ENCODE measurements around the gene A2ML1. TPM values are rescaled to one million over a fixed set of nuclear protein-coding genes. Genes with fewer than 3 reads are reported as not detected.

A2ML1 gene
- total RNA-seq, 1 donor from 2014 or later, result not detected

GRCh38 chr12:8846305-8846704, 23.9 kb downstream of the A2ML1 start:
- Histone ChIP-seq H3K27ac (ENCODE audit: low read depth, low read length) (no peak overlapping the region), H3K9ac (ENCODE audit: low read length) (no peak overlapping the region), H3K9me3 (ENCODE audit: insufficient read depth, low read depth, low read length) (no peaks in the 10 kb centered on the region), H3K27me3 (ENCODE audit: insufficient read depth, low read length) (no peaks in the 10 kb centered on the region), H3K4me2 (ENCODE audit: low read length) (no peak overlapping the region), H3K79me2 (ENCODE audit: insufficient read depth, low read length) (no peaks in the 10 kb centered on the region), H3K4me3 (ENCODE audit: insufficient read depth, low read depth, low read length) (no peak overlapping the region), H2AFZ (ENCODE audit: low read depth, low read length) (no peak overlapping the region), H3K4me1 (ENCODE audit: insufficient read depth, low read length) (no peaks in the 10 kb centered on the region), H4K20me1 (ENCODE audit: insufficient read depth, low read length) (no peaks in the 10 kb centered on the region), H3K36me3 (ENCODE audit: insufficient read depth, low read length) (no peaks in the 10 kb centered on the region)
- no peak for DNase-seq (ENCODE audit: low read depth)
- Mint-ChIP-seq H3K27ac (ENCODE audit: unreplicated experiment) (no peak overlapping the region), H3K36me3 (ENCODE audit: low read depth, unreplicated experiment) (no peaks in the 10 kb centered on the region), H3K4me3 (ENCODE audit: unreplicated experiment) (no peak overlapping the region), H3K27me3 (ENCODE audit: low read depth, unreplicated experiment) (peaks cover 9% of the 10 kb centered on the region), H3K9me3 (ENCODE audit: unreplicated experiment) (no peaks in the 10 kb centered on the region), H3K4me1 (ENCODE audit: low read depth, unreplicated experiment) (no peaks in the 10 kb centered on the region)
- FAIRE-seq, result no peak
- TF ChIP-seq EZH2 (IDR thresholded peaks at IDR 0.05; ENCODE audit: insufficient read depth, low read length), result no peak
- TF ChIP-seq, protein P1, sequence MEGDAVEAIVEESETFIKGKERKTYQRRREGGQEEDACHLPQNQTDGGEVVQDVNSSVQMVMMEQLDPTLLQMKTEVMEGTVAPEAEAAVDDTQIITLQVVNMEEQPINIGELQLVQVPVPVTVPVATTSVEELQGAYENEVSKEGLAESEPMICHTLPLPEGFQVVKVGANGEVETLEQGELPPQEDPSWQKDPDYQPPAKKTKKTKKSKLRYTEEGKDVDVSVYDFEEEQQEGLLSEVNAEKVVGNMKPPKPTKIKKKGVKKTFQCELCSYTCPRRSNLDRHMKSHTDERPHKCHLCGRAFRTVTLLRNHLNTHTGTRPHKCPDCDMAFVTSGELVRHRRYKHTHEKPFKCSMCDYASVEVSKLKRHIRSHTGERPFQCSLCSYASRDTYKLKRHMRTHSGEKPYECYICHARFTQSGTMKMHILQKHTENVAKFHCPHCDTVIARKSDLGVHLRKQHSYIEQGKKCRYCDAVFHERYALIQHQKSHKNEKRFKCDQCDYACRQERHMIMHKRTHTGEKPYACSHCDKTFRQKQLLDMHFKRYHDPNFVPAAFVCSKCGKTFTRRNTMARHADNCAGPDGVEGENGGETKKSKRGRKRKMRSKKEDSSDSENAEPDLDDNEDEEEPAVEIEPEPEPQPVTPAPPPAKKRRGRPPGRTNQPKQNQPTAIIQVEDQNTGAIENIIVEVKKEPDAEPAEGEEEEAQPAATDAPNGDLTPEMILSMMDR (IDR thresholded peaks at IDR 0.05; ENCODE audit: insufficient read depth, low read depth, low read length), result no peak

- FAIRE-seq (no peak), DNase-seq (ENCODE audit: low read depth) (no peak)
- no peaks in the 10 kb centered on the region for H3K36me3 Mint-ChIP-seq (ENCODE audit: low read depth, unreplicated experiment)
- no peak overlapping the region for H3K9ac ChIP-seq (ENCODE audit: low read length)
- TF ChIP-seq, protein P1 (IDR thresholded peaks at IDR 0.05; ENCODE audit: insufficient read depth, low read depth, low read length), result no peak
- TF ChIP-seq EZH2 (IDR thresholded peaks at IDR 0.05; ENCODE audit: insufficient read depth, low read length), result no peak
- no peak overlapping the region for H3K27ac Mint-ChIP-seq (ENCODE audit: unreplicated experiment)
- no peak overlapping the region for H3K4me3 ChIP-seq (ENCODE audit: insufficient read depth, low read depth, low read length)
- no peaks in the 10 kb centered on the region for H4K20me1 ChIP-seq (ENCODE audit: insufficient read depth, low read length)
- no peaks in the 10 kb centered on the region for H3K4me1 ChIP-seq (ENCODE audit: insufficient read depth, low read length)
- no peaks in the 10 kb centered on the region for H3K36me3 ChIP-seq (ENCODE audit: insufficient read depth, low read length)
- H3K4me2 ChIP-seq (ENCODE audit: low read length), result no peak overlapping the region
- H3K27me3 ChIP-seq (ENCODE audit: insufficient read depth, low read length), result no peaks in the 10 kb centered on the region
- no peaks in the 10 kb centered on the region for H3K4me1 Mint-ChIP-seq (ENCODE audit: low read depth, unreplicated experiment)
- no peak overlapping the region for H2AFZ ChIP-seq (ENCODE audit: low read depth, low read length)
- H3K9me3 Mint-ChIP-seq (ENCODE audit: unreplicated experiment), result no peaks in the 10 kb centered on the region
- H3K9me3 ChIP-seq (ENCODE audit: insufficient read depth, low read depth, low read length), result no peaks in the 10 kb centered on the region
- H3K79me2 ChIP-seq (ENCODE audit: insufficient read depth, low read length), result no peaks in the 10 kb centered on the region
- H3K27me3 Mint-ChIP-seq (ENCODE audit: low read depth, unreplicated experiment), result peaks cover 10% of the 10 kb centered on the region
- no peak overlapping the region for H3K4me3 Mint-ChIP-seq (ENCODE audit: unreplicated experiment)
- H3K27ac ChIP-seq (ENCODE audit: low read depth, low read length), result no peak overlapping the region
Observed at GRCh38 chr12:8847435-8847834, 25.0 kb downstream of the A2ML1 start.

- no peak for DNase-seq (ENCODE audit: low read depth)
- Histone ChIP-seq H3K4me3 (ENCODE audit: insufficient read depth, low read depth, low read length) (no peak overlapping the region), H3K27ac (ENCODE audit: low read depth, low read length) (no peak overlapping the region), H2AFZ (ENCODE audit: low read depth, low read length) (no peak overlapping the region), H3K36me3 (ENCODE audit: insufficient read depth, low read length) (no peaks in the 10 kb centered on the region), H3K9me3 (ENCODE audit: insufficient read depth, low read depth, low read length) (no peaks in the 10 kb centered on the region), H3K79me2 (ENCODE audit: insufficient read depth, low read length) (no peaks in the 10 kb centered on the region), H3K4me2 (ENCODE audit: low read length) (no peak overlapping the region), H3K9ac (ENCODE audit: low read length) (no peak overlapping the region), H3K4me1 (ENCODE audit: insufficient read depth, low read length) (no peaks in the 10 kb centered on the region), H4K20me1 (ENCODE audit: insufficient read depth, low read length) (no peaks in the 10 kb centered on the region), H3K27me3 (ENCODE audit: insufficient read depth, low read length) (no peaks in the 10 kb centered on the region)
- Mint-ChIP-seq H3K4me3 (ENCODE audit: unreplicated experiment) (no peak overlapping the region), H3K27me3 (ENCODE audit: low read depth, unreplicated experiment) (peaks cover 10% of the 10 kb centered on the region), H3K27ac (ENCODE audit: unreplicated experiment) (no peak overlapping the region), H3K9me3 (ENCODE audit: unreplicated experiment) (no peaks in the 10 kb centered on the region), H3K36me3 (ENCODE audit: low read depth, unreplicated experiment) (no peaks in the 10 kb centered on the region), H3K4me1 (ENCODE audit: low read depth, unreplicated experiment) (no peaks in the 10 kb centered on the region)
- TF ChIP-seq, protein P1 (IDR thresholded peaks at IDR 0.05; ENCODE audit: insufficient read depth, low read depth, low read length), result no peak
- no peak for FAIRE-seq
Observed at GRCh38 chr12:8849876-8850275, 27.5 kb downstream of the A2ML1 start.

Data from astrocyte (in vitro differentiated cells and primary cell).